Gastrocnemius medialis (tissue), 4 donors: ENCODE data around the gene KHNYN.

Source experiments
- CTCF ChIP-seq, 5 experiments: fragments of 450-650 bp in 3 of 5; fragments of 200-600 bp in 2 of 5; sonication (generic) in 2 of 5; IDR thresholded peaks in 4 of 5; conservative IDR thresholded peaks in 1 of 5; 1 replicate in 4 of 5; 2 replicates in 1 of 5; pipeline ENCODE4 v1.5.1; 2016 to 2019; ENCODE audit warnings: antibody characterized with exemption in 5 of 5, mild to moderate bottlenecking in 3 of 5, moderate library complexity in 3 of 5
- POLR2A ChIP-seq, 2 donors: fragments of 450-650 bp; IDR thresholded peaks; one replicate each; pipeline ENCODE4 v1.6.1; 2017; ENCODE audit warnings: antibody characterized with exemption in 2 of 2, mild to moderate bottlenecking in 2 of 2, moderate library complexity in 2 of 2

DNA sequence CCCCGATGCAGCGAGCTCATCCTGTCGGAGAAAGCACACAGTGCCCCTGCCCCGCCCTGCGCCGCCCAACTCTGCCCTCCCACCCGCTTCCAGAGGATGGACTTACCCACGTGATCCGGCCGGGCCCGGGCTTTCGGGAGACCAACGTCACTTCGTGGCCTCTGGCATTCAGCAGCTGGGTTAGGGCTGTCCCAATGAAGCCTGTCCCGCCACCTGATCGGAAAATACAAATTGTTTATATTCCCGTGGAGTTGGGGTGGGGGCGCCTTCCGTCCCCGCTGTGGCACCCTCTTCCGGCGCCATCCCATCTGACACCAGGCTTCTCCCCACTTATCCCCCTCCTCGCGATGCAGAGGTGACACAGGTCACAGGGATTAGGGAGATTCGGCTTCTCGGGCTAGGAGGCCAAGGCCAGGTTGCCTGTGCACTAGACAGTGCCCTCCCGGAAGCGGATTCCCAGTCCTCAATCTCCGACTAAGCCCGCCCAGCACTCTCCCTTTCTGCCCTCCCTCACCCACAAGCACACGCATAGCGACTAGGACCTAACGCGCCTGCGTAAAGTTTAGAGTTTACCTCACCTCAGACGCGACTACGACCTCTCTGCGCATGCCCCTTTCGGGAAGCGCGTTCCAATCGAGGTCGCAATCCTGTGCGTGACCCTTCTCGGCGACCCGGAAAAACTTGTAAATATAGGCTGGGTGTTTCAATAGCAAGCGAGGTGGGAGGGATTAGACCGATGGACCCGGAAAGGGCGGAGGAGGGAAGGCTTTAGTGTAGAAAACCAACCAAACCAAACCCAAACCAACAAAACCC lies 12.7 kb downstream of the KHNYN start, which contains the start of gene SDR39U1:
- no peak for TF ChIP-seq CTCF (IDR thresholded peaks at IDR 0.05 in 4 of 5, conservative IDR thresholded peaks at IDR 0.05 in 1 of 5)
- peak; percentile 83 to 88 for TF ChIP-seq POLR2A (IDR thresholded peaks at IDR 0.05)
